GM19372 (cell line): Measurements from ENCODE around the gene SIRPA.
"Not testable (repeated sequence)": the region's sequence is repeated elsewhere in the genome, so short reads cannot be mapped to it uniquely, and the experiment has no call there.

Experiments used
- ATAC-seq: cut with Tn5 transposase; IDR thresholded peaks from one replicate; pipeline ENCODE4 v1.9.1; 2021; ENCODE audit warnings: mild to moderate bottlenecking, low read depth, moderate library complexity; ENCODE audit not compliant: unreplicated experiment

SIRPA gene

DNA sequence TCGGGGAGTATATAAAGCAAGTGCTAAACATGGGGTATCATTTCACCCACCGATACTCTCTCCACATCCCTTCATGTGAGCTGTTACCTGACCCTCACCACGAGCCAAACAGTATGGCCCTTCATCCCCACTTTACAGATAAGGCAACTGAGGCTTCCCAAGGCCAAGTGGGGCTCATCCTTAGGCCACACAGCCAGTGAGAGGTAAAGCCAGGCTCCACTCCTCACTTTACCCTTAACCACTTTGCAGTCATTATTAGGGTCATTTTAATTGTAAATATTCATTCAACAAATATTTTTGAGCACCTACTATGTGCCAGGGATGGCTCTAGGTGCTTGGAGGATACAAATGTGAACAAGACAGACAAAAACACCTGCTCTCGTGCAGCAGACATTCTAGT is 7.0 kb downstream of the SIRPA start:
- ATAC-seq, result no peak

DNA sequence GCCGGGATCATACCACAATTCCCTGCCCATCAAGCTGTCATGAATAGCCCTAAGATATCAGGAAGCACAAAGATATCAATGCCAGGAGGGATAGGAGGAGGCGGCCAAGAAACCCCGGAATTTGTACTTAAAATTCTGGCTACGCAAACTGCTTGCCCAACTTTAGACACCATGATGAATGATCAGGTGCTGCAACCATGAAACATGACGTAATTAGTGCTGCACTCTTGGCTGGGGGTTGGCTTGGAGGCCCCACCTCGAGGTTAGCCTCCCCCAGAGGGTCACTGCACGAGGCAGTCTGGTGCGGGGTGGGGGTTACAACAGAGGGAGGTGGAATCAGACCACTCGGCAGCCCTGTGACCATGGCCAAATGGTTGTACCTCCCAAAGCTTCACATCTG is 8.9 kb downstream of the SIRPA start:
- no peak for ATAC-seq

DNA sequence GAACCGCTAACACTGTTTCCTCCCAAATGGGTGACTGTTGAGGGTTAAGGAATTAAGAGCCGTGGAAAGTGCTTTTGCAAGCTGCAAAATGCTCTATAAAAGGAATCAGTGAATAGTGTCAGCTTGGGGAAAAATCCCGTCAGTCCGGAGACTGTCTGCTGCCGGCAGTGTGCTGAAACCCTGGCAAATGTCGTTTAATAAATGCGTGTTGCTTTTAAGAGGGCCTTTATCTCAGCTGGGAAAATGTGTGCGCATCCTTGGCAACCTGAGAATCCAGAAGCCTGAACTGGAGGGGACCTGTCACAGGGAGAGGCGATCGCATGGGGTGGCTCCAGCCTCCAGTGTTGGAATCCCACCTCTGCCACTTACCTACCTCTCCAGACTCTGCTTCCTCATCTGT is 9.8 kb downstream of the SIRPA start:
- ATAC-seq, result no peak

DNA sequence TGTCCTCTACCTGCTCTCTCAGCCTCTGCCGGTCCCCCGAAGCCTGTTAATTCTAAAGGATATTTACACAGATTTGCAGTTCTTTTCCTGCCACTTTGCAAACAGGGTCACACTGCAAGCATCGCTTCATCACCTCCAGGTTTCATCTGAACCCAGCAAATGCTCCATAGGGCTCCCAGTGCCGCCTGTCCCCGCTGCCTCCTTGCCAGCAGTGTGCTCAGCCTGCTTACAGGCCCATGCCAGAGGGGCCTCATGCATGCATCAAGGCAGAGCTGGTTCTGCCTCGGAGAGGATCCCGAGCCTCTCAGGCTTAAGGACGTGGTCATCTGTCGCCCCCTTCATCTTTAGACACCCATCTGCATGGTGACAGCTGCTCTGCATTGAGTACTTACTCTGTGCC is 10.5 kb downstream of the SIRPA start:
- ATAC-seq, result no peak

DNA sequence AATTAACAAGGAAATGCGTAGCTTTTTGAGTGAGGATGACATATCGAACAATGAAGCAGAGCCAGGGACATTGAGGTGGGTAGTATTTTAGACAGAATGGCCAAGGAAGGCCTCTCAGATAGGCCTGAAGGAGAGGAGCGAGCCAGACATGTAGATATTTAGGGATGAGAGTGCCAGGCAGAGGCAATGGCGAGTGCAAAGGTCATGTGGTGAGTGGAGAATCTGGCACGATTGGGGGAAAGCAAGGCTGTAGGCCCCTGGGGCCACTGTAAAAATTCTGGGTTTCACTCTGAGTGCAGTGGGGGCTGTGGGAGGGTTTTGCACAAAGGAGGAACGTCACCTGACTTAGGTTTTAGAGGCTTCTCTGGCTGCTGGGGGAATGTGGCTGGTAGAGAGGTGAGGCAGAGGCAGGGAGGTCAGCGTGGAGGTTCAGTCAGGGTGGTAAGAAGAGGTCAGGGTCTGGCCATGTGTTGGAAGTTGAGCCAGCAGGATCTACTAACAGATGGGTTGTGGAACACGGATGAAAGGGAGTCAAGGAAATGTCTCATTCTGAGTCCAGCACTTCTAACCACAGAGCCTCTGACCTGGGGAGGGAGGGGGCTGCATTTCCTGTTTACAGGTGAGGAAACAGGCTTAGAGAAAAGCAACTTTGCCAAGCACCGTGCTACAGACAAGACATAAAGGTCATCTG is 11.3 kb downstream of the SIRPA start:
- ATAC-seq, result no peak

DNA sequence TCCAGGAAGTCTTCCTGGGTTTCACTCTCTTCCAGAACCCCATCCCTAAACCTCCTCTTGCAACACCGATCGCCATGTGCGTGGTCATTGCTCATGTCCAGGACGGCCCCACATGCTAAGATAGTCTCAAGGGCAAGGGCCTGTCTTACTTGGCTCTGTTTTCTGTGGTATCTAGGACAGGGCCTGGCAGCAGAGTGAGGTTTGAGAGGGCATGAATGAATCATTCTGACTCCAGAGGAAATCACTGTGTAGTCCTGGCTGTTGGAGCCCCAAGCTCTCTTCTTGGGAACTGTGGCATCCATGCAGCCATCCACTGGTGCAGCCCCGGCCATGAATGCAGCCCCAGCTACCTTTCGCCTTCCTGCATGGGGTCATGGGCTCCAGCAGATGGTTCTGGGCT is 12.4 kb downstream of the SIRPA start:
- ATAC-seq, result no peak

DNA sequence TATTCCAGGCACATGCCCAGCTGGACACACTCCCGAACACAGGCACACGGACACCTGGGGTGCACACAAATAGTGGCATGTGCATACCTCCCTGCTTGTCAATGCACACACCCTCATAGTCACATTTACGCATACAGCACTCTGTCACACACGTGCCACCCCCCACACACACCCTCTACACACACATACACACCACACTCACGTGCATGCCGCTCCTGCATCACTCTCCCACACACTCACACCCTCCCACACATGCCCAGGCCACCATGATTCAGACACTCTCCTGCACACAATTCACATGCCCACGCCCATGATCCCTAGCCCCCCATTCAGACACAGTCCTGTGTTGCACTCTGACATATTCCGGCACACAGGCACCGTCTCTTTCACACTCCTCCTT is 13.0 kb downstream of the SIRPA start:
- ATAC-seq, result no peak

DNA sequence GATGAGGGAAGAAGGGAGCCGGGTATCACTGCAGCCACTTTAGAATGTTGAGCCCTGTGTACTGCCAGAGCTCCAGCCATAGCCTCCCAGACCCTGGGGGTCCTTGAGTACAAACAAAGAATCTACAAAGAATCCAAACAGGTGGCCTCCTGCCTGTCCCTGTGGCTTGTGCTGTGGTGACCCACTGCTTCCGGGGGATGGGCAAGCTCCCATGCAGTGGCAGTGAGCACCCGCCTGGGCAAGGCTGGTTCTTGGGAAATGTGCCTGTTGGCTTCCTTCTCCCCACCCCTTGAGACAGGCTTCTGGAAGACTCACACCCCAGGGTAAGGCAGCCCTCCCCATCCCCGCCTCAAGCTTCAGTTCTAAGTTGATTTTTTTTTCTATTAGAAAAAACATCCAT is 13.9 kb downstream of the SIRPA start:
- ATAC-seq, result no peak

DNA sequence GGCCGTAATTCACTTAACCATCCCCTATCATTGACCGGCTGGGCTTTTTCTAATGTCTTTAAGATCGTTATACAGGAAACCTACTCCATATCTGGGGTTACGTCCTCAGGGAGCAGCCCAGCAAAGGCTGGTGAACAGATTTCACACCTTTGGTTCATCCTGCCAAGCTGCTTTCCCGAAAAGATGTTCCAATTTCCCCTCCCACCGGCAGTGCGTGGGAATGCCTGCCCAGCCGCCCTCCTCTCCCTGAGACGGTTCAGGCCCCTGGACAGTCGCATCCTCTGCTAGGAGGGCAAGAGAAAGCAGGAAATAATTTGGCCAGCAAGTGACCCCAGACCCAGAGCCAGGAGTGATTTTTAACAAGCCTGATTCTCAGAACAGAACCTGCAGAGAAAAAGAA is 16.3 kb downstream of the SIRPA start:
- ATAC-seq, result no peak

DNA sequence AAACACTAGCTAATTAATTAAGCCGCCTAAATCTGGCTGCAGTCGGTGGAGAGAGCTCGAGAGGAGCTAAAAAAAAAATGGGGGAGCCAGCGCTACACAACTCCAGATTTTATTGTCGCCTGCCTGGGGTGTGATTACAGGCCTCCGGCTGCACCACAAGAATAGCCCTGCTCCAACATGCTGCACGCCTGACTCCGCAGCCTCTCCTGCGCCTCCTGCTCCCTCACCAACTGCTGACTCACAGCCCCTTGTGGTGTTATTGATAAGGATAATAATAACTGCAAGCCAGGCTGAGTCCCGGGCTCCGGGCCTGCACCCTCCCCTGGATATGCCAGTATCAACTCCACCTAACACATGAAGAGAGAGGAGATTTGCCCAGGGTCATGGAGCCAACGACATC is 16.8 kb downstream of the SIRPA start:
- ATAC-seq, result no peak

DNA sequence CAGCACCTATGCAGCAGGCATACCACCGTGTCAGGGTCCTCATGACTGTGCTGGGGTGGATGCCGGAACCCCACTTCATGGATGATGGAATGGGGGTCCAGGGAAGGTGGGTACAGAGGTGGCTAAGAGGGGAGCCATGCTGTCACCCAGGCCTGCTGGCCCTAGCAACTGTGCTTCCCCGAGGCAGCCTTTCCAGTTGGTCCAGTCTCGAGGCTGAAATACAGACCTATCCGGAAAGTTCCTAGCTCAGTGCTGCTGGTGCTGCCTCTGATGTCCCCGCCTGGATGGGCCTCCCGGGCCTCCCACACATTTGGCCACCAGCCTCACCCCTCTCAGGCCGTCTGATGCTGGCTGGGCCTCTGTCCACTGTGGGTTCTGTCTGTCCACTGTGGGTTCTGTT is 17.4 kb downstream of the SIRPA start:
- ATAC-seq, result no peak

DNA sequence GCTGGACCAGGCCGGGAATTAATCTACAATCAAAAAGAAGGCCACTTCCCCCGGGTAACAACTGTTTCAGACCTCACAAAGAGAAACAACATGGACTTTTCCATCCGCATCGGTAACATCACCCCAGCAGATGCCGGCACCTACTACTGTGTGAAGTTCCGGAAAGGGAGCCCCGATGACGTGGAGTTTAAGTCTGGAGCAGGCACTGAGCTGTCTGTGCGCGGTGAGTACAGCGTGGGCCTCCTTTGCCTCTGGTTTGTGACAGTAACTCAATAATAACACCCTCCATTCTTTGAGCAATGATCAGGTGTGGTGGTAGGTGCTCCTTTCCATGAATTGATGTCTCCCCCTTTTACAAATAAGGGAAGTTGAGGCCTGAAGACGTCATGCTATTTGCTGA is 20.0 kb downstream of the SIRPA start:
- not testable (repeated sequence) for ATAC-seq

DNA sequence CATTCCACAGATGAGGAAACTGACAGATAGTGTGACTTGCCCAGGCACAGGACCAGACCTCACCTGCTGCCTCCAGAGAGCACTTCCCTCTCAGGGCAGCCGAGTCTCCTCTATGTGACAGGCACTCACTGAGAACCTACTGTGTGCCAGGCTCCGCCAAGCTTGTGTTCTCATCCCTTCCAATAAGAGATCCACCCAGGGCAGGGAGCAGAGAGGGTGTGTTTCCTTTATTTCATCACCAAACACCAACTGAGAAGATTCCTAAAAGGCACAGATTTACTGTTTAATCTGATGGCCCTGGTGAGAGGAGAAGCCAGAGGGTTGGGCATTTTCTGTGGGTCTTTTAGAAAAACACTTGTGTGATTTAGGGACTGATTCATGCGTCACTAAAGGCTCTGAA is 20.5 kb downstream of the SIRPA start:
- ATAC-seq, result no peak

DNA sequence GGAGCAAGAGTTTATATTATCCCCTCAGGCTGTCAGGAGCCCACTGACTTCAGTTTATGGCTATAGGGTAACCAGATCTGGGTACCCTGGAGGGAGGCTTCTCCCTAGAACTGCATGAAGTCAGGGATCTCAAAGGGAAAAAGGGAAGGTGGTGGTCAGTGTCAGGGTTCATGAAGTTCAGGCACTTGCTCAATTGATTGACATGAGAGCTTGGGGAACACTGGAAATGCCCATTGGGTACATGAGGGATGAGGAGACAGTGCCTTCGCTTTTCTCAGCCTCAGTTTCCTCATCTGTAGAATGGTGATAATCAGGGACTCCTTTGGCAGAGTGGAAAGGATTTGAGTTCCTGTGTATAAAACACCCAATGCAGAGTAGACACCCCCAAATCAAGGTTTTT is 22.6 kb downstream of the SIRPA start:
- ATAC-seq, result no peak

DNA sequence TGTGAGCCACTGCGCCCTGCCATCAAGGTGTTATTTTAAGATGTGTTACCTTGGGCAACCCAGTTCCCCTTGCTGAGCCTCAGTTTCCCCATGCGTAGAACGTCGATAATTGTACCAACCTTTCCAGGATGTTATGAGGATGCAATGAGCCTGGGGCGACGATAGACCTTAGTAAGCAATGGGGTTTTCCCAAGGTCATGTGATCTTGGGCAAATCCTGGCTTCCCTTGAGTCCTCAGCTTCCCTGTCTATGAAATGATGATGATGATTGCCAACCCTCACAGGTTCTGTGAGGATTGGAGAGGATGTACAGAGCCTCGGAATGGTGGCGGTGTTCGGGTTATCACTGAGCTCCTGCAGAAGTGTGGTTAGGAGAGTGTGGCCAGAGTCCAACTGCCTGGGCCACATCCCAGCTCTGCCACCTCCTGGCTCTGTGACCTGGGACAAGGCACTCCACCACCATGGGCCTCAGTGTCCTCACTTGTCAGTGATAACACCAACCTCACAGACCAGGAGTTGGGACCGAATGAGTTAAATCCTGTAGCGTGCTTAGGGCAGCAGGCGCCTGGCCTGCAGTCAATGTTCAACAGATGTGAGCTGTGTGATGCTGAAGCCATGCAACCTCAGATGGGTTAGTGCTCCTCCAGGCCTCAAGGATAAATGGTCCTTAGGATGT is 23.4 kb downstream of the SIRPA start:
- ATAC-seq, result no peak

DNA sequence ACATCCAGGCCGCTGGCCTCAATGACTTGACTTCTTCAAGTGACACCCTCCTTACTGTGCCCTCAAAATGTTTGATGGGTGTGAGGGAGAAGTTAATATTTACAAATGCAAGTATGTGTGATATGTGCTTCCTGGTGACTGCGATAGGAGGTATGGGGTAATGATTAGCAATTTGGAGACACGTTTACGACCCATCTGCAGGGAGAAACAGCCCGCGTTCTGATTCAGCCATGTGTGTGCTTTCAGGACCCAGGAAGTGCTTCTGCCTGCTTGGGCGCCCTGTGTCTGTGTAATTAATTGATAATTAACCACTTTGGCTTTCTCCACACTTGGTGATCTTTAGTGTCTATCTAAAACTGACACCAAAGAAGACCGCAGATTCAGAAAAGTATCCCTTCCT is 25.0 kb downstream of the SIRPA start:
- no peak for ATAC-seq

DNA sequence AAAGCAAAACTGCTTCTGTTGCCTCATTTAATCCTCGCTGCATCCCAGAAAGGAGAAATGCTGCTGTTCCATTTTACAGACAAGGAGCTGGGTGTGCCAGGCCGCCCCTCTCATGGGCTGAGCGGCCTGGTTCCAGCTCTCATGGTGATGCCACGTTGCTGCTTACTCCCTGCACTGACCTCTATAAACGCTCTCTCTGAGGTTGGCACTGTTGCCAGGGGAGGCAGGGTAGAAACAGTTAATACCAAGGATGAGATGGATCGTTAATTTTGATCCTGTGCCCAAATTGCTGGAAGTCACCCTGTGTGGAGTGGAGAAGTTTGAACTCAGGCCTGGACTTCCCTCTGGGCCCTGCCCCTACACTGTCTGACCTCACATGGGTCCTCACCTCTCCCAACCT is 25.6 kb downstream of the SIRPA start:
- ATAC-seq, result no peak

DNA sequence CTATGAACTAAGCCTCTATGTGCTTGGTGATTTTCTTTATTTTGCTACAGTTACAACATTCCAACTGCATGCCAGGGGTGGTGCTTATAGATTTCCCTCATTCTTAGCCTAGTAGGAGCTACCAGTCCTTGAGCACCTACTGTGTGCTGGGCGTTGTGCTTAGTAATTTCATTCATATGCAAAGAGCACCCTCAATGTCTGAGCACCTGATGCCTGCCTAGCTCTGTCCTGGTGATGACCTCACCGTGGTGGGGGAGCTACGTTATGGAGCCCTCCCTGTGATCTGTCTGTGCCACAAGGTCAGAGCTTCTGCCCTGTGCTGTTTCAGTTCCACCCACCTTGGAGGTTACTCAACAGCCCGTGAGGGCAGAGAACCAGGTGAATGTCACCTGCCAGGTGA is 26.8 kb downstream of the SIRPA start:
- not testable (repeated sequence) for ATAC-seq

DNA sequence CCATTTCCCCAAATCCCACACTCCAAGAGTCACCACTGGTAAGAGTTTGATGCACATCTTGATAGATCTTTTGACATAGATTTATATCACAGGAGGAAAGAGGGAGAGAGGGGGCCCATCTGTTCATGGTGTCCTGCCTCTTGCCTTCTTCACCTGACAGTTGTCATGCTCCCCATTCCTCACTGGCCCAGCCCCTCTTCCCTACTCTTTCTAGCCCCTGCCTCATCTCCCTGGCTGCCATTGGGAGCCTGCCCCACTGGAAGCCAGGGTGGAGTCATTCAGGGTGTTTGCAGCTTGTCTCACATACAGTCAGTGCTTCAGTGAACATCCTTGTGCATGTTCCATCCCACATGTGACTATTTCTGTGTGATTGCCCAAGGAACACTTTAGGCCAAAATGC is 27.6 kb downstream of the SIRPA start:
- ATAC-seq, result no peak

DNA sequence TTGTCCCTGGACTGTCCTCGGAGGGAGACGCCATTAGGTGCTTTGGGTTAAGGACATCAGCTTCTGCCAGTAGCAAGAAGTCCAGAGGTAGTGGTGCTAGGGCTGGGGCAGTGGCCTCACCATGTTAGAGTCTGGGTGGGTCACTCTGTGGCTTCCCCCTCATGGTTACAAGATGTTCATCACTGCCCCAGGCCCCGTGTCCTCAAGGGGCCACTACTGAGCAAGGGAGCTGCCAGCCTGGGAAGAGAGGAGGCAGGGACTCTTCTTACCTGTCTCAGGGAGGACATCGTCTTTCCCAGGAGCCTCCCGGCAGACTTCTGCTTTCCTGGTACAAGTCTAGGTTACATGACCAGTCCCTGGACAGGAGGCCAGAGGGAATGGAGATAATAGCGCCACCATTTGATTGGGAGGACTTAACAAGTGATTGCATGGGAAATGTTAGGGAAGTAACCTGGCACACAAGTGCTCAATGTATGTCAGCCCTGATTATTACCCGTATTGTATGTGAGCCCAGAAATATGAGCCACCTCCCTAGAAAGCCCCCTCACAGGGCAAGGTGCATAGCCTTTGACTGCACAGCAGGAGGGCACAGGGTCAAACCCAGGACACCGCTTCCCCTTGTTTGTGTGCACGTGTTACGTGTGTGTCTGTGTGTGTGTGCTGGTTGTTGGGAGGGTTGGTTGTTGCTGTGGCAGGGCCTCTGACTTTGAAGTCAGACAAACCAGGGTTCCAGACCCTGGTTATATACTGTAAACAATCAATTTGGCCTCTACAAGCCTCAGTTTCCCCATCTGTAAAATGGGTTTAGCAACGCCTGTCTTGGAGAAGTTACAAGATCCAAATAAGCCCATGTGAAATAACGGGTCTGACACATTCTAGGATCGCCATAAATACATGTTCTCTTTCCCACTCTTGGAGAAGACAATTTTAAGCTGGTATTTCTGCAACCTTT is 30.0 kb downstream of the SIRPA start:
- no peak for ATAC-seq

DNA sequence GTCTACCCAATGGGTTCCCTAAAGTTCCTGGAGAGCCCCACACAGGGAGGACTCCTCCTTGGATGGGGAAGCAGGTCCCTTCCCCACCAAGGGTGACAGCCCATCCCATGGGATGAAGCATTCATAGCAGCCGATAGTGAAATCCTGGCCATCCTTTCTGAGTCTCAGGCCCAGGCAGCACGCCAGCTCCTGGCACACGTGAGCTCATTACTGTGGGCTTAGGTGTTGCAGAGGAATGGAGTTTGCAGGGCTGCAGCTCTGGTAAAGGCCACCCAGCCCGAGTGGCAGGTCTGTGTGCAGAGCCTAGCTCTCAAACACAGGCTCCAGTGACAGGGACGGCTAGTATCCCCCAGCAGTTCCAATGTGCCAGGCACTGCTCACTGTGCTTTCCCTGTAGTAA is 31.0 kb downstream of the SIRPA start:
- ATAC-seq, result no peak
